ENCODE results near the gene MID1.

MID1 gene

DNA sequence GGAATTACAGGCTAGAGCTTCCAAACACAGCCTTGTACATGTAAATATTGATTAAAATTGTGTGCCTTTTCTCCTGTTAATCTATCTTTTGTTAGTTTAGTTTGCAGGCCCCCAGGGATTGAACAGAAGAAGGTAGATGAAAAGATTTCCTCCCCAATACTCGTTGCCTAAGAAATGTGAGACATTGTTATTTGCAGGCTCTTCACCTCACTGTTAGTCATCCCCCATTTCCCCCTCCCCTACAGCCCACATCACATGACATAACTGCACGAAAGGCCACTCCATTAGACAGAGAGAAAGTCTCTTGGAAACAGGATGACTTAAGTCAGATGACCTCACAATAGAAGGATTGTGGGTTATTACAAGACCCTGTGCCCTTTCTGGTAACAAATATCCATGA lies 13.3 kb upstream of the MID1 start:
- DNase-seq (ENCODE audit: low read depth in 1 of 2, low spot score in 1 of 2), result peak in 1 of 2 experiments; percentile 85
- in situ Hi-C loops (cut with HindIII; ENCODE audit: low pct_unique_long_range_greater_than_20kb, low sequenced_read_pairs), result no loop called here
- TF ChIP-seq JUND (IDR thresholded peaks at IDR 0.05; ENCODE audit: low read depth), result no peak

DNA sequence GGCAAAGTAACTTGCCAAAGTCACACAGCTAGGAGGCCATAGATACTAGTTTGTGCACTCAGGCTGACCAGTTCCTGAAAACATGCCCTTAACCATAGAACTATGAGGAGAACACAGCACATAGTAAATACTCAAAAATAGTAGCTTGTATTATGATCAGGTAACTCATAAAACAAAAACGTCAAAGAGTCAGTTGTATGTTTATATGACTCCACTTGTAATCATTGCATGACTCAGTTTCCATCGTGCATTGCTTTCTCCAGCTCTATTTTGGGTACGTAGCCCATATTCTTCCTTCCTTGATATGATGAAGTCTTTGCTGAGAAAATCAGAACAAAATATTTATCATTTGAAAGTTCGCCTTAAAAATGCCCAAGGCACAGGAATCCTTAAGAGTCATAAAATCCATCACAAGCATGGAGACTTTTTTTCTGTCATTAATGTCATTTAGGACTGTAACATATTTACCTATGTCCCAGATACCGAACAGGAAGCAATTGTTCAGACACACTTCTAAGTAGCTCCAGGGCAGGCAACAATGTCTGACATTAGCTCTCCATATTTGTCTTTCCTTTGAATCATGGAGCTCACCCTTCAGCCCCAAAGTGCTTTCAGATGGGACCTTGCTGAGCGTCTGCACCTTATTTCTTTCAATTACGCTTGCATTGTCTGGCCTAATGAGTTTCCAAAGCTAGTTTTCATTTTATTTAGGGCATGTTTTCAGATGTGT lies 11.2 kb upstream of the MID1 start:
- in situ Hi-C loops (cut with HindIII; ENCODE audit: low pct_unique_long_range_greater_than_20kb, low sequenced_read_pairs), result no loop called here
- TF ChIP-seq JUND (IDR thresholded peaks at IDR 0.05; ENCODE audit: low read depth), result no peak
- peak in 1 of 2 experiments; percentile 51 for DNase-seq (ENCODE audit: low read depth in 1 of 2, low spot score in 1 of 2)

DNA sequence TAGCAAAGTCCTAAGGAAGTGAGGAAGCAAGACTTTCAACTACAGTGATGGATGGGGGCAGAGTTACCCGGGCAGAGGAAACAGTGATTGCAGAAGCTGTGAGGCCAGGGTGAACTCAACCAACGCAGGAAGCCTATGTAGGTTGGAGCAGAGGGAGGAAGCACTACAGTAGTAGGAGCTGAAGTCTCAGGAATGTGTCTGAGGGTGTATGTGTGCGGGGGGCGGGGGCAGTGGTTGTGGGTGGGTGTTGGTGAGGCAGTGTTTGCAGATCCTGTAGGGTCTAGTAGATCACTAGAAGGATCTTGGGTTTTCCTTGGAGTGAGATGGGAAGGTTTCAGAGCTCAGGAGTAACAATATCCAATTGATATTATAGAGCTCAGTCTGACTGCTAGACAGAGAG lies 9.9 kb upstream of the MID1 start:
- no peak for DNase-seq (ENCODE audit: low read depth in 1 of 2, low spot score in 1 of 2)
- in situ Hi-C loops (cut with HindIII; ENCODE audit: low pct_unique_long_range_greater_than_20kb, low sequenced_read_pairs), result no loop called here
- no peak for TF ChIP-seq JUND (IDR thresholded peaks at IDR 0.05; ENCODE audit: low read depth)

DNA sequence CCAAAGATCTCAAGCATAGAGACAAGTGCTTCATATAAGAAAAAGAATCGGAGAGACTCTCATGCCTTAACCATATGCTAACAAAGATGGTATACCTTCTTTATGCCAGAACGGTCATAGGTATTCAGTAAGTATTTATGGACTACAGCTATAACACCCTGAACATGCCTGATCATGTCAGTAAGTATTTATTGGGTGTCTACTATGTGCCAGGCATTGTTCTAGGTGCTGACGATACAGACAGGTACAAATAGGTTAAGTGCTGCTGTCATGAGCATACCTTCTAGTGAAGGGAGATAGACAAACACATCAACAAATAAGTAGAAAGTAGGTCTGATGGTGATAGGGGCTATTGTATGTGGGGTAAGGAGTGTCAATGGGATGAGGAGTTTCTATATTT lies 9.5 kb upstream of the MID1 start:
- in situ Hi-C loops (cut with HindIII; ENCODE audit: low pct_unique_long_range_greater_than_20kb, low sequenced_read_pairs), result no loop called here
- TF ChIP-seq JUND (IDR thresholded peaks at IDR 0.05; ENCODE audit: low read depth), result no peak
- DNase-seq (ENCODE audit: low read depth in 1 of 2, low spot score in 1 of 2), result no peak

DNA sequence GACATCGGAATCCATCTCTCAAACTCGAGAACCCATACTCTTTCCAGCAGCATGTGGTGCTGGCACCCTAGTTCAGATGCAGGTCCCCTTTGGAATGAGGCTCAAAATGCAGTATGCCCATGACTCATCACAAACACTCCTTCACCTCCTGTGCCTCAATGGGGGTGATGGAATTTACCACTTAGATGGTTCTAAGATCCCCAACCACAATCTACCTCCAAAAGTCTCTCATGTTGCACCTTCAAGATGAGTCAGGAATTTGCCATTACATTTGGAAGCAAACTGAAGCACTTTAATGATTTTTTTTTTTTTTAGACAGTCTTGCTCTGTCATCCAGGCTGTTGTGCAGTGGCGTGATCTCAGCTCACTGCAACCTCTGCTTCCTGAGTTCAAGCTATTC lies 8.5 kb upstream of the MID1 start:
- in situ Hi-C loops (cut with HindIII; ENCODE audit: low pct_unique_long_range_greater_than_20kb, low sequenced_read_pairs), result no loop called here
- DNase-seq (ENCODE audit: low read depth in 1 of 2, low spot score in 1 of 2), result no peak
- TF ChIP-seq JUND (IDR thresholded peaks at IDR 0.05; ENCODE audit: low read depth), result no peak

DNA sequence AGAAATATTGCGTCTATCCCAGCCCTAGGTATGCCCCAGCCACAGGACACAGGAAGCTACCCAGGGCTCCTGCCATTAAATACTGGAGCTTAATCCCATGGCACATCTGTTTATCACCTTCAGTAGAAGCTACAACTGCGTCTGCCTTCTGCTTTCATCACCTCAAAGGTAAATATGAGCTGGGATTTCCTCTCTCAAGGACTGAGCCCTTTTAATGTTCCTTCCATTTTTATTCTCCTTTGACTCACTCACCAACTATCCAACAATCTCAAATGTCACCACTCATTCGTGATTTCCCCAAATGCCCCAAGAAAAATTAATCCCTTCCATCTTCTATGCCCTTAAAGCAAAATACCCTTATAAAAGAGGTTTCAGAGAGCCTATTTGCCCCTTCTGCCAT lies 1.8 kb upstream of the MID1 start:
- no peak for TF ChIP-seq JUND (IDR thresholded peaks at IDR 0.05; ENCODE audit: low read depth)
- DNase-seq (ENCODE audit: low read depth in 1 of 2, low spot score in 1 of 2), result no peak
- in situ Hi-C loops (cut with HindIII; ENCODE audit: low pct_unique_long_range_greater_than_20kb, low sequenced_read_pairs), result no loop called here

DNA sequence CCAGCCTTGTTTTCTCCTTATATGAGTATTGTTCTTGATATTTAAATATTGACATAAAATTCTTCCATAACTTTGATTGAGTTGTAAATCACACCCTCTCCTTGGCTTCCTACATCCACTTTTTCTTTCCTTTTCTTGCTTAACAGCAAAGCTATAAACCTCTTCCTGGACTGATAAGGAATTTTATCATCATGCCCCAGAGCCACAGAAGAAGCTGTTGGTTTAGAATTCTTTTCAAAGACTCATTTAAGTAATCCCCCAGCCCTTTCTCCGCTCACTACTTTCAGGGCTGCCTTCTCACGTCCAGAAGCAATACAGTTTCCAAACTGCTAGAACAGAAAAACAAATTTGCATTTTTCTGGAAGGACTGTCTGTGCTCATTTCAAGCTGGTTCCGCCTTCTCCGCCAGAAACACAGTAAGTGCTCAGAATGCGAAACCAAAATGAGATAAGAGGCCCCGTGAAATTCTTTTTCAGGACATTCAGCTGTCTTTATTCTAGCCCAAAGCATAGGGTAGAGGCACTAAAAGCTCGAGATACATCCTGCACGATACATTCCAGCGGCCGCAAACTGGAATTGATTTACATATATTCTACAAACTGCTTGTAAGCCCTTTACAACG lies 849 bp downstream of the MID1 start:
- no peak for TF ChIP-seq JUND (IDR thresholded peaks at IDR 0.05; ENCODE audit: low read depth)
- in situ Hi-C loops (cut with HindIII; ENCODE audit: low pct_unique_long_range_greater_than_20kb, low sequenced_read_pairs), result no loop called here
- DNase-seq (ENCODE audit: low read depth in 1 of 2, low spot score in 1 of 2), result peak in 1 of 2 experiments; percentile 3

DNA sequence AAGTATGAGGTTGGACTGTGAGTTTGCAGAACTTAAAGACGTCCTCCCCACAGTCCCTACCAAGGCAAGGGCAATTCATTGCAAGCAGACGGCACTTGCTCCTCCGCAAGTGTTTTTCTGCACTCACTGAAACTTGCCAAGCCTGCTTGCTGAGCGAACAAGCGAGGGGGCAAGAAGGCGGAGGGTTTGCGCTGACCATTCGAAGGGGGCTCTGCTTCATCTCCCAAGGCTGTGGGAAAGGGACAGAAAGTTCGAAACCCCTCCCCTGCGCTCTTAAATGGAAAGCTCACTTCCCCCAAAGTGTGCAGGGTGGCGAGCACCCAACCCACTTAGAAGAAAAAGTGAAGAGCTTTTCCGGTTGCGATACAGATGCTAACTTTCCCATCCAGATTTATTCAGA lies 1.4 kb downstream of the MID1 start:
- in situ Hi-C loops (cut with HindIII; ENCODE audit: low pct_unique_long_range_greater_than_20kb, low sequenced_read_pairs), result no loop called here
- DNase-seq (ENCODE audit: low read depth in 1 of 2, low spot score in 1 of 2), result peak in 1 of 2 experiments; percentile 42
- no peak for TF ChIP-seq JUND (IDR thresholded peaks at IDR 0.05; ENCODE audit: low read depth)

DNA sequence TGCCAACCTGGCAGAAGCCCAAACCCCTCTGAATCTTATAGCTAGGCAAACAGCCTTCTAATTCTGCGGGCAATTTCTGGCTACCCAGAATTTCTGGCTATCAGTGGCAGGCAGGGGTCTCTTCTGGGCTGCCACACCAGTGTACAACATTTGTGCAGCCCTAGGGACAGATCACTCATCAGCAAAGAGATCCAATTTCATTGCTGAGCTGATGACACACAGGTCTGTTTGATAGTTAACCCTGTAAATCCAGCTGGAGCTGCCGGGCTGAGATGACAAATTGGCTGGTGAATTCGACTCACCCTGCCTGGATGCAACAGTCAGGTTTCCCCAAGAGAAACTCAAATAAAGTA lies 2.4 kb downstream of the MID1 start:
- DNase-seq (ENCODE audit: low read depth in 1 of 2, low spot score in 1 of 2), result peak in 1 of 2 experiments; percentile 64
- in situ Hi-C loops (cut with HindIII; ENCODE audit: low pct_unique_long_range_greater_than_20kb, low sequenced_read_pairs), result no loop called here

DNA sequence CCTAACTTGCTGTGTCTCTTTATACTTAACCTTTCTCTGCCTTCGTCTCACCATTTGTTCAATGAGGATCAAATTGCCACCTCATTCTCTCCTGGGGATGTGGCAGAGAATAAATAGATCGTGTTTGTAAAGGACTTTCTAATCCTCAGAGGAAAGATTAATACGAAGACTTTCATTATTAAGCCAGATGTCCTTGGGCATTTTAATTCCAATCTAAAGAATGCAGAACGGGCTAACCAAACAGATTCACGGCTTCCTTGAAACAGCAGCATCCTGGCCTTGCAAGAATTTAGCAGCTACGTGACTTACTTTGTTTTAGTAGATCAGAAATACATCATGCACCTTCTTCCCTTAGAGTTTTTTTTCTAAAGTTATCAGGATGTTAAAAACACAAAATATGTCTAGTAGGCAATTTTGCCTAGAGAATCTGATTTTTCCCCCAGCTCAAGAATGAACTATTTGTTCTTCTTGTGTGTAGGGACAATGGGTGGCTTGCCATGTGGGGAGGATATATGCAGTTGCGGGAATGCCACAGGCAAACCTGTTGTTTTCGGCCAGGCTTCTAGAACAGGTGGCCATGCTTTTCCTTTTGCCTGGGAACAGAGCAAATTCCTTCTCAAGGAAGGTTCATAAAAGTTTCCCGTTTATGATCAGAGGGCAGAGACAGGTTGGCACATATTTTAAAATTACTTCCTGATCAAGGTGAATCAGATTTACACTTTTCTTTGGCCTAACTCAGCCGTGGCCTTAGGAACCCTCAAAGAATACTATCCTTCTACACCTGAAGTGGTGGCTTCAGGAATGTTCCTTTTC lies 3.0 kb downstream of the MID1 start:
- peak in 1 of 2 experiments; percentile 57 for DNase-seq (ENCODE audit: low read depth in 1 of 2, low spot score in 1 of 2)
- TF ChIP-seq JUND (IDR thresholded peaks at IDR 0.05; ENCODE audit: low read depth), result no peak
- in situ Hi-C loops (cut with HindIII; ENCODE audit: low pct_unique_long_range_greater_than_20kb, low sequenced_read_pairs), result no loop called here

More for the DNA sequence above, 2.4 kb downstream of the MID1 start:
- TF ChIP-seq JUND (IDR thresholded peaks at IDR 0.05; ENCODE audit: low read depth), result no peak

DNA sequence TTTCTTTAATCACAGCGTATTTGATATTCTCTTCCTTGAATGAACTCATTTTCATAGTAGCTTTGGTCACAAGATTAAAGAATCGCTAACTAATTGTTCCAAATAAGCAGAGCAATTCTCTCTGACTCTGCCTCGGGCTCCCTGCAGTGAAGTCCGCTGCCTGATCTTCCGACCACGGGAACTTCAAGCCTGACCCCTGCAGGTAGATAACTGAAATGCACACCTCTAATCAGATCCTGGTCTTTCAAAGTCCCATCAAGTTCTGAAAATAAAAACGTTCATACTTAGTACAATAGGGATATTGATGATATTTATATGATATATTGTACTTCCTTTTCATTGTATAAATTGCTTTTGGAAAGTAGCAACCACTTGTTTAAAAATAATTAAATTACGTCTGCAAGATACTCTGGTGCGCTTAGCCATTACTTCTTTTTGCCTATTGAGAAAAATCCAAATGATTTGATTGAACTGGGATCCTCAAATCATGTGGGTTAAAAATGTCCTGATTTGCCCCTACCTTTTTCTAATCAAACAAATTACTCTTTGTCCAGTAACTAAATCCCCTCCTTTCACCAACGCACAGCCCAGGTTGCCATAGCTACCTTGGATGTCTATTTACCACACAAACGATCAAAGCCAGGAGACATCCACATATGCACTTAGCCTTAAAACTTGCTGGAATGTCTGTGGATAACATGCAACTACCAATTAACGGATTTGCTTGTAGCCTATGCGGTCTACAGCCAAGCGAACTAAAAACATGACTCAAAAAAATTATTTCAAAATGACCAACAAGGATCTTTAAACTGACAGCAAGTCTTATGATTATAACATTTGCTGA lies 4.2 kb downstream of the MID1 start:
- peak in 1 of 2 experiments; percentile 61 for DNase-seq (ENCODE audit: low read depth in 1 of 2, low spot score in 1 of 2)
- in situ Hi-C loops (cut with HindIII; ENCODE audit: low pct_unique_long_range_greater_than_20kb, low sequenced_read_pairs), result no loop called here
- no peak for TF ChIP-seq JUND (IDR thresholded peaks at IDR 0.05; ENCODE audit: low read depth)

DNA sequence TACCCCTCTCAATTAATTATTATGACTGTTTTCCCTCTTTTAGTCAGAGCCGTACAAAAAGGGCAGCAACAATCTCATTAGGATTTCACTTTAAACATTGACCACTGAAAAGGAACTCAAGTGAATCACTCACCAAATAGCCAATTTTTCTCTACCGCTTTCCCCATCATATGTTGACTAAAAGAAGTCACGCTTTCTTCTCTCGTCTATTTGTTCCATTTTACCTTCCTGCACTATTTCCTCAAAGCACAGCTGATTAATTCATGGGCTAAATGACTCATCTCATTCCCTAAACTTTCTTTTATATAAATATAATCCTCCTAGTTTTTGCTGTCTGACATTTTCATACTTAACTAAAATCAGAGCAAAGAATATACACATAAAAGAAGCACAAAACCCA lies 8.2 kb downstream of the MID1 start:
- in situ Hi-C loops (cut with HindIII; ENCODE audit: low pct_unique_long_range_greater_than_20kb, low sequenced_read_pairs), result no loop called here
- DNase-seq (ENCODE audit: low read depth in 1 of 2, low spot score in 1 of 2), result no peak
- TF ChIP-seq JUND (IDR thresholded peaks at IDR 0.05; ENCODE audit: low read depth), result no peak

All from T47D (cell line).